GM23338 (cell line): ENCODE data around the gene PIEZO2. TPM values are rescaled to one million over a fixed set of nuclear protein-coding genes. Genes with fewer than 3 reads are reported as not detected.

Experiments
- ATAC-seq: fragments of 200-7000 bp; cut with Tn5 transposase; 3 replicates; pipeline ENCODE4 v1.9.1; 2020
- DNase-seq: peaks from one replicate; pipeline ENCODE4 v3.0.0-alpha.2; 2015; ENCODE audit warnings: low spot score
- H2AFZ ChIP-seq: fragments of 200-600 bp; sonication (generic); 2 replicates; pipeline ENCODE4 v1.8.0; 2016; ENCODE audit warnings: antibody characterized with exemption, mild to moderate bottlenecking, moderate library complexity
- H3F3A ChIP-seq: fragments of 200-600 bp; sonication (generic); replicated peaks from 2 replicates; pipeline ENCODE4 v1.8.0; 2017; ENCODE audit warnings: antibody characterized with exemption, mixed run types, low read depth
- H3K27ac ChIP-seq: fragments of 200-600 bp; sonication (generic); 2 replicates; pipeline ENCODE4 v1.6.1; 2016; ENCODE audit warnings: low read depth
- H3K27me3 ChIP-seq: fragments of 200-600 bp; sonication (generic); 2 replicates; pipeline ENCODE4 v1.8.0; 2016; ENCODE audit warnings: mild to moderate bottlenecking, mixed run types, moderate library complexity; ENCODE audit not compliant: insufficient read depth
- H3K36me3 ChIP-seq: fragments of 200-600 bp; sonication (generic); 2 replicates; pipeline ENCODE4 v1.8.0; 2016; ENCODE audit warnings: mild to moderate bottlenecking; ENCODE audit not compliant: insufficient read depth
- H3K4me1 ChIP-seq: fragments of 200-600 bp; sonication (generic); 2 replicates; pipeline ENCODE4 v1.8.0; 2016; ENCODE audit warnings: mild to moderate bottlenecking, moderate library complexity; ENCODE audit not compliant: insufficient read depth
- H3K4me2 ChIP-seq: fragments of 200-600 bp; sonication (generic); 2 replicates; pipeline ENCODE4 v1.7.1; 2017; ENCODE audit warnings: mixed run types
- H3K4me3 ChIP-seq: fragments of 200-600 bp; sonication (generic); 2 replicates; pipeline ENCODE4 v1.6.1; 2016; ENCODE audit warnings: mixed run types
- H3K79me2 ChIP-seq: fragments of 200-600 bp; sonication (generic); replicated peaks from 2 replicates; pipeline ENCODE4 v1.8.0; 2017; ENCODE audit warnings: mild to moderate bottlenecking; ENCODE audit not compliant: insufficient read depth
- H3K9me2 ChIP-seq: fragments of 200-600 bp; sonication (generic); 2 replicates; pipeline ENCODE4 v1.8.0; 2017; ENCODE audit not compliant: insufficient read depth
- H4K20me1 ChIP-seq: fragments of 200-600 bp; sonication (generic); replicated peaks from 2 replicates; pipeline ENCODE4 v1.8.0; 2017; ENCODE audit warnings: mild to moderate bottlenecking; ENCODE audit not compliant: insufficient read depth
- H3K27ac Mint-ChIP-seq: 2 replicates; pipeline ENCODE4 v1.8.0; 2020; ENCODE audit warnings: inconsistent platforms, mild to moderate bottlenecking, moderate library complexity, mixed read lengths
- H3K27me3 Mint-ChIP-seq: 3 replicates; pipeline ENCODE4 v1.8.0; 2022; ENCODE audit warnings: low read depth, mild to moderate bottlenecking, moderate library complexity, mixed read lengths, inconsistent platforms; ENCODE audit not compliant: insufficient read depth, poor library complexity
- H3K36me3 Mint-ChIP-seq: 3 replicates; pipeline ENCODE4 v1.8.0; 2021; ENCODE audit warnings: low read depth, mild to moderate bottlenecking, inconsistent platforms, moderate library complexity, mixed read lengths
- H3K4me1 Mint-ChIP-seq: 3 replicates; pipeline ENCODE4 v1.8.0; 2020; ENCODE audit warnings: mild to moderate bottlenecking, inconsistent platforms, mixed read lengths
- H3K4me3 Mint-ChIP-seq: 3 replicates; pipeline ENCODE4 v1.8.0; 2021; ENCODE audit warnings: moderate library complexity, mild to moderate bottlenecking, inconsistent platforms, mixed read lengths
- H3K9me3 Mint-ChIP-seq: 3 replicates; pipeline ENCODE4 v1.8.0; 2020; ENCODE audit warnings: moderate library complexity, mild to moderate bottlenecking, inconsistent platforms, mixed read lengths
- CREB1 ChIP-seq: fragments of 250-450 bp; sonication (Bioruptor Pico); IDR thresholded peaks from 2 replicates; pipeline ENCODE4 v1.5.0; 2020; ENCODE audit warnings: low read depth, mild to moderate bottlenecking, moderate library complexity
- CTCF ChIP-seq, 2 experiments: fragments of 200-600 bp in 1 of 2; sonication (generic) in 1 of 2; conservative IDR thresholded peaks; 2 replicates each; pipeline versions ENCODE4 v1.5.1 to v1.6.1; 2016 to 2017; ENCODE audit warnings: antibody characterized with exemption in 2 of 2, low read depth in 2 of 2, mild to moderate bottlenecking in 2 of 2, moderate library complexity in 1 of 2
- EZH2 ChIP-seq: fragments of 200-600 bp; sonication (generic); IDR thresholded peaks from one replicate; pipeline ENCODE4 v1.8.0; 2017; ENCODE audit warnings: antibody characterized with exemption, mild to moderate bottlenecking, low read depth; ENCODE audit not compliant: unreplicated experiment
- EZH2phosphoT487 ChIP-seq: fragments of 200-600 bp; sonication (generic); IDR thresholded peaks from one replicate; pipeline ENCODE4 v1.8.1; 2018; ENCODE audit warnings: antibody characterized with exemption; ENCODE audit not compliant: unreplicated experiment
- JUNB ChIP-seq: IDR thresholded peaks from one replicate; pipeline ENCODE4 v1.6.1; 2016; ENCODE audit warnings: antibody characterized with exemption; ENCODE audit not compliant: unreplicated experiment
- NANOG ChIP-seq: IDR thresholded peaks from 2 replicates; pipeline ENCODE4 v1.6.1; 2016; ENCODE audit warnings: antibody characterized with exemption, borderline replicate concordance
- POLR2AphosphoS5 ChIP-seq: IDR thresholded peaks from 2 replicates; pipeline ENCODE4 v1.6.1; 2016; ENCODE audit warnings: antibody characterized with exemption, low read depth
- STAT1 ChIP-seq: IDR thresholded peaks from one replicate; pipeline ENCODE4 v1.6.1; 2016; ENCODE audit warnings: antibody characterized with exemption; ENCODE audit not compliant: unreplicated experiment
- ZNF114 ChIP-seq: fragments of 250-450 bp; sonication (Bioruptor Pico); IDR thresholded peaks from 2 replicates; pipeline ENCODE4 v1.5.0; 2020; ENCODE audit warnings: mild to moderate bottlenecking, moderate library complexity
- ZNF331 ChIP-seq: fragments of 250-450 bp; sonication (Bioruptor Pico); IDR thresholded peaks from 2 replicates; pipeline ENCODE4 v1.5.0; 2020; ENCODE audit warnings: low read depth, mild to moderate bottlenecking, moderate library complexity
- polyA plus RNA-seq: library from polyadenylated mRNA; unstranded; fragments of >200 nt; fragmentation: Nextera tagmentation; extraction: Ambion mirVana; gene quantifications from 2 replicates; pipeline ENCODE4 v1.2.1, GENCODE V29; 2016
- total RNA-seq: library from RNA; depleted of rRNA; stranded (reverse); fragments of >200 nt; shearing (Covaris generic); gene quantifications from 2 replicates; pipeline ENCODE4 v1.2.3, GENCODE V29; 2014
- TF ChIP-seq, protein P1 (sequence below): IDR thresholded peaks from one replicate; pipeline ENCODE4 v1.6.1; 2018; ENCODE audit warnings: antibody characterized with exemption; ENCODE audit not compliant: unreplicated experiment
- TF ChIP-seq, protein P2 (sequence below): IDR thresholded peaks from 2 replicates; pipeline ENCODE4 v1.6.1; 2016; ENCODE audit warnings: antibody characterized with exemption

Gene PIEZO2
- total and polyA plus RNA-seq, 2 experiments from 2014 or later: 4.8 to 8.2 TPM

DNA sequence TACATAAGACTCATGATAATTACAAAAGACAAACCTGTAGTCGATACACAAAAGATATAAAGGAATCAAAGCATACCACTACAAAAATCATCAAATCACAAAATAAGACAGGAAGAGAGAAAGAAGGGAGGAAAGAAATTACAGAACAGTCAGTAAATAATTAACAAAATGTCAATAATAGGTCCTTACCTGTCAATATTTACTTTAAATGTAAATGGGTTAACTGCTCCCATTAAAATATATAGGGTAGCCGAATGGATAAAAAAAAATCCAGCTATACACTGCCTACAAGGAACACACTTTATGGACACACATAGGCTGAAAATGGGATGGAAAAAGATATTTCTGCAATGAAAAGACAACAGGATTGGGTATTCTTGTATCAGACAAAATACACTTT lies 163.7 kb downstream of the PIEZO2 start:
- peaks cover 33% of the 10 kb centered on the region for H3K9me3 Mint-ChIP-seq
- TF ChIP-seq, protein P1, sequence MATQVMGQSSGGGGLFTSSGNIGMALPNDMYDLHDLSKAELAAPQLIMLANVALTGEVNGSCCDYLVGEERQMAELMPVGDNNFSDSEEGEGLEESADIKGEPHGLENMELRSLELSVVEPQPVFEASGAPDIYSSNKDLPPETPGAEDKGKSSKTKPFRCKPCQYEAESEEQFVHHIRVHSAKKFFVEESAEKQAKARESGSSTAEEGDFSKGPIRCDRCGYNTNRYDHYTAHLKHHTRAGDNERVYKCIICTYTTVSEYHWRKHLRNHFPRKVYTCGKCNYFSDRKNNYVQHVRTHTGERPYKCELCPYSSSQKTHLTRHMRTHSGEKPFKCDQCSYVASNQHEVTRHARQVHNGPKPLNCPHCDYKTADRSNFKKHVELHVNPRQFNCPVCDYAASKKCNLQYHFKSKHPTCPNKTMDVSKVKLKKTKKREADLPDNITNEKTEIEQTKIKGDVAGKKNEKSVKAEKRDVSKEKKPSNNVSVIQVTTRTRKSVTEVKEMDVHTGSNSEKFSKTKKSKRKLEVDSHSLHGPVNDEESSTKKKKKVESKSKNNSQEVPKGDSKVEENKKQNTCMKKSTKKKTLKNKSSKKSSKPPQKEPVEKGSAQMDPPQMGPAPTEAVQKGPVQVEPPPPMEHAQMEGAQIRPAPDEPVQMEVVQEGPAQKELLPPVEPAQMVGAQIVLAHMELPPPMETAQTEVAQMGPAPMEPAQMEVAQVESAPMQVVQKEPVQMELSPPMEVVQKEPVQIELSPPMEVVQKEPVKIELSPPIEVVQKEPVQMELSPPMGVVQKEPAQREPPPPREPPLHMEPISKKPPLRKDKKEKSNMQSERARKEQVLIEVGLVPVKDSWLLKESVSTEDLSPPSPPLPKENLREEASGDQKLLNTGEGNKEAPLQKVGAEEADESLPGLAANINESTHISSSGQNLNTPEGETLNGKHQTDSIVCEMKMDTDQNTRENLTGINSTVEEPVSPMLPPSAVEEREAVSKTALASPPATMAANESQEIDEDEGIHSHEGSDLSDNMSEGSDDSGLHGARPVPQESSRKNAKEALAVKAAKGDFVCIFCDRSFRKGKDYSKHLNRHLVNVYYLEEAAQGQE: no peak
- no peak for TF ChIP-seq ZNF331 (CRISPR knock-in tag)
- no peaks in the 10 kb centered on the region for H3K27me3 Mint-ChIP-seq
- no peak overlapping the region for H2AFZ ChIP-seq
- H4K20me1 ChIP-seq: no peaks in the 10 kb centered on the region
- H3K4me3 ChIP-seq: no peak overlapping the region
- no peaks in the 10 kb centered on the region for H3K4me1 Mint-ChIP-seq
- H3K9me2 ChIP-seq: no peaks in the 10 kb centered on the region
- peaks cover 11% of the 10 kb centered on the region; the same call in 1 of the 2 replicates for H3K36me3 ChIP-seq
- no peak overlapping the region for H3K27ac Mint-ChIP-seq
- no peaks in the 10 kb centered on the region for H3K4me1 ChIP-seq
- DNase-seq (no peak), ATAC-seq (no peak)
- no peaks in the 10 kb centered on the region for H3K27me3 ChIP-seq
- H3K79me2 ChIP-seq: no peaks in the 10 kb centered on the region
- no peak overlapping the region for H3K27ac ChIP-seq
- H3K36me3 Mint-ChIP-seq: peaks cover 33% of the 10 kb centered on the region; the same call in 2 of the 3 replicates
- no peak overlapping the region for H3K4me3 Mint-ChIP-seq
- H3F3A ChIP-seq: no peaks in the 10 kb centered on the region
- H3K4me2 ChIP-seq: no peak overlapping the region

DNA sequence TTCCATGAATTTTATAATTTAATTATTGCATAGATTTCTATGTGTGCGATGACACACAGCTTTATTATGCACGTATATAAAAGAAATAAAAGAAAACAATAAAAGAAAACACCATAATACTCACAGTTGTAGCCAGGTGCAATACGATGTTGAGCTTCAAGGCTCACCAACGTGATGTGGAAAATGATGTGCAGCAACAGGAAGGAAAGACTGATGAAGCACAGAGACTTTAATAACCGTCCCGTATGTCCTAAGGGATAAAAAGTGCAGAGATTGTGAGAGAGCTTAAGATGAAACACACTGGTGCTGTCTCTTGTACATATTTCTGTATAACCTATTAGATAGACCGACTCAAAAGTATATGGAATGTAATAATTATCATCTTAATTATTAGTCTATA lies 170.0 kb downstream of the PIEZO2 start:
- Histone ChIP-seq H3K9me2 (no peaks in the 10 kb centered on the region), H3K79me2 (no peaks in the 10 kb centered on the region), H3K4me3 (no peak overlapping the region), H3F3A (no peaks in the 10 kb centered on the region), H3K27ac (no peak overlapping the region), H3K4me1 (no peaks in the 10 kb centered on the region), H3K36me3 (0 out of 2 replicates have a peak, but pooled peaks cover 1% of the 10 kb centered on the region), H2AFZ (no peak overlapping the region), H4K20me1 (no peaks in the 10 kb centered on the region), H3K27me3 (no peaks in the 10 kb centered on the region), H3K4me2 (no peak overlapping the region)
- peaks cover 16% of the 10 kb centered on the region; the same call in 2 of the 3 replicates for H3K36me3 Mint-ChIP-seq
- H3K4me3 Mint-ChIP-seq: no peak overlapping the region
- DNase-seq (no peak), ATAC-seq (no peak)
- no peaks in the 10 kb centered on the region for H3K27me3 Mint-ChIP-seq
- peaks cover 12% of the 10 kb centered on the region for H3K9me3 Mint-ChIP-seq
- H3K27ac Mint-ChIP-seq: no peak overlapping the region
- H3K4me1 Mint-ChIP-seq: peaks cover 3% of the 10 kb centered on the region; the same call in 2 of the 3 replicates
- TF ChIP-seq EZH2phosphoT487: no peak
- TF ChIP-seq, protein P1: no peak
- no peak for TF ChIP-seq ZNF331 (CRISPR knock-in tag)
- TF ChIP-seq NANOG: no peak
- TF ChIP-seq CREB1 (CRISPR knock-in tag): no peak
- TF ChIP-seq POLR2AphosphoS5: no peak
- no peak for TF ChIP-seq JUNB
- TF ChIP-seq CTCF (conservative IDR thresholded peaks at IDR 0.05; ENCODE audit: low read depth in 2 of 2): no peak
- TF ChIP-seq, protein P2, sequence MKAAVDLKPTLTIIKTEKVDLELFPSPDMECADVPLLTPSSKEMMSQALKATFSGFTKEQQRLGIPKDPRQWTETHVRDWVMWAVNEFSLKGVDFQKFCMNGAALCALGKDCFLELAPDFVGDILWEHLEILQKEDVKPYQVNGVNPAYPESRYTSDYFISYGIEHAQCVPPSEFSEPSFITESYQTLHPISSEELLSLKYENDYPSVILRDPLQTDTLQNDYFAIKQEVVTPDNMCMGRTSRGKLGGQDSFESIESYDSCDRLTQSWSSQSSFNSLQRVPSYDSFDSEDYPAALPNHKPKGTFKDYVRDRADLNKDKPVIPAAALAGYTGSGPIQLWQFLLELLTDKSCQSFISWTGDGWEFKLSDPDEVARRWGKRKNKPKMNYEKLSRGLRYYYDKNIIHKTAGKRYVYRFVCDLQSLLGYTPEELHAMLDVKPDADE: no peak
- no peak for TF ChIP-seq ZNF114 (CRISPR knock-in tag)
- no peak for TF ChIP-seq EZH2
- no peak for TF ChIP-seq STAT1
